ENCODE data around the gene NMNAT3.

The NMNAT3 gene

DNA sequence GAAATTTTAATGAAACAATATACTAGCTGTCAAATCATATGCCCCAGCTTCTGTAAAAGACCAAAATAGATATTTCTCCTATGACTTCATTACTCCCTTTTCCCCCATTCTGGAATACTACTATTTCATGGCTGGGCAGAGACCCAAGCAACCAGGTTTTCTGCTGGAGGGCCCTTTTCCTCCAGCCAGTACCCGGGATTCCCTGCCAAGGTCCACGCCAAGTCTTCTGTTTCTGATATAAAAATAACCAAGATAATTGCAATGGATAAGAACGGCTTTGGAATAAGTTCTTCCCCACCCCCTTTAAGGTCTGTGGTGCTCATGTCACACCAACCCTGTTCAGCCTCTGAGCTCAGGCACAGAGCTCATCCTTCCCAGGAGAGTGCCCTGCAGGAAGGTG lies 17.2 kb upstream of the NMNAT3 start:
- no peak overlapping the region for H3K4me2 ChIP-seq (ENCODE audit: low read depth, low read length, poor library complexity, severe bottlenecking)
- no peaks in the 10 kb centered on the region for H3K79me2 ChIP-seq (ENCODE audit: insufficient read depth, low read length)
- H3K4me3 ChIP-seq (ENCODE audit: insufficient read depth, low read length, poor library complexity, severe bottlenecking): no peak overlapping the region
- no peak overlapping the region for H3K9ac ChIP-seq (ENCODE audit: low read length)
- no peaks in the 10 kb centered on the region for H4K20me1 ChIP-seq (ENCODE audit: low read depth, low read length)
- no peaks in the 10 kb centered on the region for H3K9me3 ChIP-seq (ENCODE audit: insufficient read depth, low read length)
- H3K27ac ChIP-seq (ENCODE audit: low read depth, low read length): no peak overlapping the region
- no peak overlapping the region for H2AFZ ChIP-seq (ENCODE audit: low read depth, low read length, severe bottlenecking)
- no peaks in the 10 kb centered on the region for H3K36me3 ChIP-seq (ENCODE audit: low read length)
- H3K27me3 ChIP-seq (ENCODE audit: low read length): no peaks in the 10 kb centered on the region
- H3K9me2 ChIP-seq (replicated peaks; ENCODE audit: insufficient read depth, low read length): no peaks in the 10 kb centered on the region; the same call in 1 of the 2 replicates
- TF ChIP-seq, protein P1, sequence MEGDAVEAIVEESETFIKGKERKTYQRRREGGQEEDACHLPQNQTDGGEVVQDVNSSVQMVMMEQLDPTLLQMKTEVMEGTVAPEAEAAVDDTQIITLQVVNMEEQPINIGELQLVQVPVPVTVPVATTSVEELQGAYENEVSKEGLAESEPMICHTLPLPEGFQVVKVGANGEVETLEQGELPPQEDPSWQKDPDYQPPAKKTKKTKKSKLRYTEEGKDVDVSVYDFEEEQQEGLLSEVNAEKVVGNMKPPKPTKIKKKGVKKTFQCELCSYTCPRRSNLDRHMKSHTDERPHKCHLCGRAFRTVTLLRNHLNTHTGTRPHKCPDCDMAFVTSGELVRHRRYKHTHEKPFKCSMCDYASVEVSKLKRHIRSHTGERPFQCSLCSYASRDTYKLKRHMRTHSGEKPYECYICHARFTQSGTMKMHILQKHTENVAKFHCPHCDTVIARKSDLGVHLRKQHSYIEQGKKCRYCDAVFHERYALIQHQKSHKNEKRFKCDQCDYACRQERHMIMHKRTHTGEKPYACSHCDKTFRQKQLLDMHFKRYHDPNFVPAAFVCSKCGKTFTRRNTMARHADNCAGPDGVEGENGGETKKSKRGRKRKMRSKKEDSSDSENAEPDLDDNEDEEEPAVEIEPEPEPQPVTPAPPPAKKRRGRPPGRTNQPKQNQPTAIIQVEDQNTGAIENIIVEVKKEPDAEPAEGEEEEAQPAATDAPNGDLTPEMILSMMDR (IDR thresholded peaks at IDR 0.05; ENCODE audit: insufficient read depth, low read length, poor library complexity, severe bottlenecking): no peak
- TF ChIP-seq EZH2phosphoT487 (conservative IDR thresholded peaks at IDR 0.05; ENCODE audit: low read length): no peak
- no peaks in the 10 kb centered on the region for H3F3A ChIP-seq (ENCODE audit: insufficient read depth)

DNA sequence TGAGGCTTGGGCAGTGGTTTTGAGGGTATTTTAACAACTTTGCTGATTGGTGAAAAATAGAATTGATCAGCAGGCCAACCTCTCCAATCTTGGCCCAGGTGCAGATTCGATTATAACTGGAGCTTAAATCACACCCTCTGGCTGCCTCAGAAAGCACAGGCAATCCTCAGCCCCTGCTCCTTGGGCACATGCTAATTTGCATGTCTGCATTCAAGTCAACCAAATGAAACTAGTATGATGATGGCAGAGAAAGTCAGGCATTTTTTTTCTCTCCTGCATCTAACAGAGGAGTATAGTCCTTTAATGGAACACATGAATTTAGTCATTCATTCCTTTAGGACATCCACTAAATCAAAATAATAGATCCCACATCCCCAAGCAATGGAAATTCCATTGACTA lies 16.8 kb upstream of the NMNAT3 start:
- Histone ChIP-seq H3K36me3 (ENCODE audit: low read length) (no peaks in the 10 kb centered on the region), H3F3A (ENCODE audit: insufficient read depth) (no peaks in the 10 kb centered on the region), H3K9me3 (ENCODE audit: insufficient read depth, low read length) (no peaks in the 10 kb centered on the region), H4K20me1 (ENCODE audit: low read depth, low read length) (no peaks in the 10 kb centered on the region), H3K9ac (ENCODE audit: low read length) (no peak overlapping the region), H3K4me2 (ENCODE audit: low read depth, low read length, poor library complexity, severe bottlenecking) (no peak overlapping the region), H3K9me2 (replicated peaks; ENCODE audit: insufficient read depth, low read length) (no peaks in the 10 kb centered on the region; the same call in 1 of the 2 replicates), H3K27me3 (ENCODE audit: low read length) (no peaks in the 10 kb centered on the region), H2AFZ (ENCODE audit: low read depth, low read length, severe bottlenecking) (no peak overlapping the region), H3K79me2 (ENCODE audit: insufficient read depth, low read length) (no peaks in the 10 kb centered on the region), H3K4me3 (ENCODE audit: insufficient read depth, low read length, poor library complexity, severe bottlenecking) (no peak overlapping the region), H3K27ac (ENCODE audit: low read depth, low read length) (no peak overlapping the region)
- TF ChIP-seq EZH2phosphoT487 (conservative IDR thresholded peaks at IDR 0.05; ENCODE audit: low read length): no peak
- TF ChIP-seq, protein P1 (IDR thresholded peaks at IDR 0.05; ENCODE audit: insufficient read depth, low read length, poor library complexity, severe bottlenecking): no peak

DNA sequence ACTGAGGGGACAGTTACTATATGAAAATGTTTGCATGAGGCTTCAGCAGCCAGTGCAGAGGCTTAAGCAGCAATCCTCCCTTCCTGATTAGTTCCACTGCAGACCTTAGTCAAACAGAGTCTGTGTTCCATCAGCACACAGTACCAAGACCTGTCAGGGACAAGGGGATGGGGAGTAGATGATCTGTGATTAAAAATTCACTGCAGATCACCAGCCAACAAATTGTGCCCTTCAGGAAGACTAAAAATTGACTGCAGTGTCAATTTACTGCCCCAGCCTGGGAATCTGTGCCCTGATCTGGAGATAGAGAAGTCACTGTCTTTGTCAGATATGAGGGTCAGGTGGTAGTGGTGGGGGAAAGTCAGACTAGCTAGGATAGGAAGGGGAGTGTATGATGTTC lies 13.8 kb upstream of the NMNAT3 start:
- H3K9me2 ChIP-seq (replicated peaks; ENCODE audit: insufficient read depth, low read length): no peaks in the 10 kb centered on the region
- H3K27ac ChIP-seq (ENCODE audit: low read depth, low read length): no peak overlapping the region
- TF ChIP-seq, protein P1 (IDR thresholded peaks at IDR 0.05; ENCODE audit: insufficient read depth, low read length, poor library complexity, severe bottlenecking): no peak
- no peak for TF ChIP-seq EZH2phosphoT487 (conservative IDR thresholded peaks at IDR 0.05; ENCODE audit: low read length)

More for the DNA sequence above, 13.8 kb upstream of the NMNAT3 start:
- Histone ChIP-seq H3K79me2 (ENCODE audit: insufficient read depth, low read length) (no peaks in the 10 kb centered on the region), H3K27me3 (ENCODE audit: low read length) (no peaks in the 10 kb centered on the region), H3F3A (ENCODE audit: insufficient read depth) (no peaks in the 10 kb centered on the region), H3K4me3 (ENCODE audit: insufficient read depth, low read length, poor library complexity, severe bottlenecking) (no peak overlapping the region), H3K9ac (ENCODE audit: low read length) (no peak overlapping the region), H4K20me1 (ENCODE audit: low read depth, low read length) (no peaks in the 10 kb centered on the region), H2AFZ (ENCODE audit: low read depth, low read length, severe bottlenecking) (no peak overlapping the region), H3K4me2 (ENCODE audit: low read depth, low read length, poor library complexity, severe bottlenecking) (no peak overlapping the region), H3K9me3 (ENCODE audit: insufficient read depth, low read length) (no peaks in the 10 kb centered on the region), H3K36me3 (ENCODE audit: low read length) (no peaks in the 10 kb centered on the region)

Measured in SU-DHL-6 (cell line).